ENCODE data around the gene HSPA9.

The HSPA9 gene

DNA sequence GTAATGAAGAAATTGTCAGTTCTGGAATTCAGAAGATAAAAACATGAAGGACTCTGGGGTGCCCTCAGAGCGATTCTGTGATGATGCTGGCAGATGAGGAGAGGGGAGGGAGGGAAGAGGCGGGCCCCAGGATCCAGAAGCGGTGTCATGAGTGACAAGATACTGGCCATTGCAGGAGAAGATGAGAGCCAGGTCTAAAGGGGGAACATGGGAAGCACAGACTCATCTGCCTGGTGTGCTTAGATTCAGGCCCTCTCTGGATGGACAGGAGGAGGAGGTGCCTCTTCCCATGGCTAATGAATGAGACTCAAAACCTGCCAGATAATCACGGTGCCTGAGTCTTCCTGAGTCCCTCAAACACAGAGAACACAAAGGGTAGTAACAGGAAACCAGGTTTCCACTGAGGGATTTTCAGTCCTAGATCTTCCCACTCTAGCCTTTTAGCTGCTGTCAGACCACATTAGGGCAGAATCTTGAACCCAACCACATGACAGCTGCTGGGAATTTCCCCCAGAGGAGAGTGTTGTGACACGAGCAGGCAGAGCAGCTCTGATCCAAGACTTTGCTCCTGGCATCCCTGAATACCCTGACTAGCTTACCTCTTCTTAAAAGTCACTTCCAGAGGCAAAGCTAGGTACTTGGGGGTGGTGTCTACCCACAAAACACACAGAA, 28.2 kb upstream of the HSPA9 start:
- TF ChIP-seq, protein P1, sequence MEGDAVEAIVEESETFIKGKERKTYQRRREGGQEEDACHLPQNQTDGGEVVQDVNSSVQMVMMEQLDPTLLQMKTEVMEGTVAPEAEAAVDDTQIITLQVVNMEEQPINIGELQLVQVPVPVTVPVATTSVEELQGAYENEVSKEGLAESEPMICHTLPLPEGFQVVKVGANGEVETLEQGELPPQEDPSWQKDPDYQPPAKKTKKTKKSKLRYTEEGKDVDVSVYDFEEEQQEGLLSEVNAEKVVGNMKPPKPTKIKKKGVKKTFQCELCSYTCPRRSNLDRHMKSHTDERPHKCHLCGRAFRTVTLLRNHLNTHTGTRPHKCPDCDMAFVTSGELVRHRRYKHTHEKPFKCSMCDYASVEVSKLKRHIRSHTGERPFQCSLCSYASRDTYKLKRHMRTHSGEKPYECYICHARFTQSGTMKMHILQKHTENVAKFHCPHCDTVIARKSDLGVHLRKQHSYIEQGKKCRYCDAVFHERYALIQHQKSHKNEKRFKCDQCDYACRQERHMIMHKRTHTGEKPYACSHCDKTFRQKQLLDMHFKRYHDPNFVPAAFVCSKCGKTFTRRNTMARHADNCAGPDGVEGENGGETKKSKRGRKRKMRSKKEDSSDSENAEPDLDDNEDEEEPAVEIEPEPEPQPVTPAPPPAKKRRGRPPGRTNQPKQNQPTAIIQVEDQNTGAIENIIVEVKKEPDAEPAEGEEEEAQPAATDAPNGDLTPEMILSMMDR (conservative IDR thresholded peaks at IDR 0.05; ENCODE audit: control insufficient read depth, insufficient read depth, low read depth, low read length): no peak
- H3K4me3 ChIP-seq (ENCODE audit: control insufficient read depth, low read depth, low read length): no peak overlapping the region
- DNase-seq (ENCODE audit: low read depth): no peak

DNA sequence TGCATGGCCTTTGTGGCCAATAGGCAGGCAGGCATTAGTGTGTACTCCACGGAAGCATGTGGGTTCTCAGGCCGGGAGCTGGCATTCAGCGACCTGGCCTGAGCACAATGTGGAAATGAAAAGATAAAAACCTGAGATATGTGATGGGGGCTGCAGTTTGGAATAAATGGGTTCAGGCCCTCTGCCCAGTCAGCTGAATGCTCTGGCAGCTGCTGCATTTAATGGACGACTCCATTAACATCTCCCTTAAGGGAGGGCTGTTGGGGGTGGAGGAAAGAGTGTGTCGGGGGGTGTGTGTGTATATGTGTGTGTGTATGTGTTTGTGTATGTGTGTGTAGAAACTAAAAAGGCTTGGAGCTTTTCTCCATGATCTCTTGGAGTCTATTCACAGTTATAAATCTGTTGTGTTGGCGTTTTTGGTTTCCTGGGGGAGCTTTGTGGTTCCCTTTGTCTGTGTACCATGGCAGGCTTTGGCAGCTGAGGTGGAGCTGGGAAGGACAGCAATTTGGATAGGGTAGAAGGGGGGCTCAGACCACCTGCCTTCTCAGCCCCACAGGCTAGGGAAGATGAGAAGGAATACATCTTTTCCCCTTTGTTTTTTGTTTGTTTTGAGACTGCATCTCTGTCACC, 27.3 kb upstream of the HSPA9 start:
- TF ChIP-seq, protein P1 (conservative IDR thresholded peaks at IDR 0.05; ENCODE audit: control insufficient read depth, insufficient read depth, low read depth, low read length): no peak
- H3K4me3 ChIP-seq (ENCODE audit: control insufficient read depth, low read depth, low read length): no peak overlapping the region
- DNase-seq (ENCODE audit: low read depth): no peak

DNA sequence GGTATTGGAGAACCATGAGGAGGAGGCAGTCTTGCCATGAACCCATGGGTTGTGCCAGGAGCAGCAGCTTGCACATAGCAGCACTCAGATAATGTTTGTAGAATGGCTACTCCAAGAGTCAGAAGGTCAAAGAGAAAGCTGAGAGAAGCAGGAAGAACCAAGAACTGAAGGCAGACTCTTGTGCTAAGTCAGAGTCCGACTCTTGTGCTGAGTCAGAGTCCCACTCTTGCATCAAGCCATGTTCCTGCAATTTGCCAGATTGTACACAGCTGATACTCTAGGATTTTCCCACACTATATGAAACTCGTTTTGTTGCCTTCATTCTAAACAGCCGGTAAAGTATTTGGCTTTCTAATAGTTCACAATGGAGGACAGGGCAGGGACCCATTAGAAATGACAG, 26.2 kb upstream of the HSPA9 start:
- DNase-seq (ENCODE audit: low read depth): peak; percentile 79
- TF ChIP-seq, protein P1 (conservative IDR thresholded peaks at IDR 0.05; ENCODE audit: control insufficient read depth, insufficient read depth, low read depth, low read length): no peak
- H3K4me3 ChIP-seq (ENCODE audit: control insufficient read depth, low read depth, low read length): no peak overlapping the region

DNA sequence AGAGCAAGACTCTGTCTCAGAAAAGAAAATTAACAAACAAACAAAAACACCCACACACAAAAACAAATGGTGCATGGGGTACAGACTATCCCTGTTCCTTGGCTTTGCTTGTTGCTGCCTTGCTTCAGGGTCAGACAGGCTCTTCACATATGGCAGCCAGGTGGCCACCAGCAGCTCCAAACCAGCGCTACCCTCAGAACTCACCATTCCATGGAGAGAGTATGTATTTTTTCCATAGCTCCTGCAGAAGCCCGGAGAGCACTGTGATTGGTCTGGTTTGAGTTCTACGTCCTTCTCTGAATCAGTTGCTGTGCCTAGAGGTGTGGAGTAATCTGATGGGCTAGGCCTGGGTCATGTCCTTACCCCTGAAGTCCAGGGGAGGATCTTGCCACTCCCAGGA, 25.2 kb upstream of the HSPA9 start:
- no peak overlapping the region for H3K4me3 ChIP-seq (ENCODE audit: control insufficient read depth, low read depth, low read length)
- DNase-seq (ENCODE audit: low read depth): no peak
- TF ChIP-seq, protein P1 (conservative IDR thresholded peaks at IDR 0.05; ENCODE audit: control insufficient read depth, insufficient read depth, low read depth, low read length): no peak

DNA sequence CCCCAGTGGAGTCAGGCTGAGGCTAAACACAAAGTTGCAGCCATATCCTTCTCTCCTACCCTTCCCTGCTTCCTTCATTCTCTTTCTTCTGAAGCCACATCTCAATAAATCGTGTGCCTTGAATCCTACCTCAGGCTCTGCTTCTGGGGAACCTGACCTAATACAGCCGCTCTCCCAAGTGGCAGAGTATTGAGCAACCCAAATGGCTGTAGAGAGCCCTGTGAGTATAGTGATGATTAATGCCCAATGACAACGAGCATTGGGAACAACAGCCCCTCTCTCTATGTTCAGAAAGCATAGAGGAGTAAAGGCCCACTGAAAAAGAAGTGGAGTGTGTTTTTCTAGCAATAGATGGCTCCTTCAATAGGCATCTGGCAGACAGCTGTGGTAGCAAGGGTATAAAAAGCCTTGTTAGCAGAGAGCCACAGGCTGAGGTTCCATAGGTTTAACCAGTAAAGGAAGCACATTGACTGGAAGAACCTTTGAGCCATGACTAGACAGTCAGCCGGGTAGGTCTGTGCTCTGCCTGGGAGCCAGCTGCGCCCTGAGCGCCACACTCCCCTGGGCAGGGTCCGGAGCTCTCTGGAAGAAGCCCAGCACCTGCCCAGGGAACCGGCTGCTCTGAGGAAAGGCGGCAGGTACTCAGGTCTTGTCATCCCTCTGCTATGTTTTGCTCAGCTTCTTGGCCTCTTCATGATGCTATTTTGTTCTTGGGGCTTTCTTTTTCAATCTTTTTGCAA, 22.6 kb upstream of the HSPA9 start:
- DNase-seq (ENCODE audit: low read depth): peak; percentile 31
- H3K4me3 ChIP-seq (ENCODE audit: control insufficient read depth, low read depth, low read length): no peak overlapping the region
- TF ChIP-seq, protein P1 (conservative IDR thresholded peaks at IDR 0.05; ENCODE audit: control insufficient read depth, insufficient read depth, low read depth, low read length): no peak

DNA sequence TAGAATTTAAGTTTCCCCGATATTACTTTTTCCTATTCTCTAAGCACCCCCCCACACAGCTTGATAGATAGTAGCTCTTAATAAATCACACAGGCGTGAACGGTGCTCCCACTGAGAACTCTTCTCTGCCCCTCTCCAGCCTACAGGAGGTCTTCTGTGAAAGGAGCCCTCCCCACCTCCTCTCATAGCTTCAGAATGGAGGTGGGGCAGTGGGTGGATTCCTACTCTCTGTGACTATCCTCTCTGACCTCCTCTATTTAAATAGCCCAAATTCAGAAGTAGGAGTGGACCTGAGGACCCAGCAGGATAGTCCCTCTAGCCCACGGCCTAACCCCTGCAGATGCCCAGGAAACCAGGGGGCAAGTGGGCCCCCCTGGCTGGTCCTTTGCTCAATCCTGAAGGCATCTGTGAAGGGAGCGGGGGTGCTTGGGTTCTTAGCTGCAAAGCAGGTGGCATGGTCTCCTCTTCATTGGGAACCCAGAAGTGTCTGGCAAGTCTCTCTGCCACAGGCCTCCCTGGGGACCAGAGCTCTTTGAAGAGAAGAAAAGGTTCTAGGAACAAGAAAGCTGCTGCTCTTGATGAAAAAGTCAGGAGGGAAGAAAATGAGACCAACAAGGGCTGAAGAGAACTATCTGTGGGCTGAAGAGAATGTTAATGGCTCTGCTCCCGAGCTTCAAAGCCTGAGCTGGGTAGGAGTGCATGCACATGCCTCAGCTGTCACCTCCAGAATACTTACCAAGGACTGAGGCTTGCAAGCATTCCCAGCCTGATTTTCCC, 21.1 kb upstream of the HSPA9 start:
- DNase-seq (ENCODE audit: low read depth): no peak
- no peak overlapping the region for H3K4me3 ChIP-seq (ENCODE audit: control insufficient read depth, low read depth, low read length)
- TF ChIP-seq, protein P1 (conservative IDR thresholded peaks at IDR 0.05; ENCODE audit: control insufficient read depth, insufficient read depth, low read depth, low read length): no peak

Measured in fibroblast of mammary gland (primary cell).